Fibroblast of mammary gland (primary cell): ENCODE data around the gene ANKRD39.

Experiments used
- DNase-seq: peaks from one replicate; pipeline ENCODE4 v3.0.0-alpha.2; 2010; ENCODE audit warnings: low read depth
- H3K4me3 ChIP-seq: 2 replicates; pipeline ENCODE4 v1.5.1; 2011; ENCODE audit warnings: low read depth, mild to moderate bottlenecking, low read length, moderate library complexity; ENCODE audit not compliant: control insufficient read depth
- TF ChIP-seq, protein P1 (sequence below): conservative IDR thresholded peaks from 2 replicates; pipeline ENCODE4 v1.5.1; 2011; ENCODE audit warnings: low read depth, low read length, inconsistent platforms; ENCODE audit not compliant: control insufficient read depth, insufficient read depth

ANKRD39 gene

DNA sequence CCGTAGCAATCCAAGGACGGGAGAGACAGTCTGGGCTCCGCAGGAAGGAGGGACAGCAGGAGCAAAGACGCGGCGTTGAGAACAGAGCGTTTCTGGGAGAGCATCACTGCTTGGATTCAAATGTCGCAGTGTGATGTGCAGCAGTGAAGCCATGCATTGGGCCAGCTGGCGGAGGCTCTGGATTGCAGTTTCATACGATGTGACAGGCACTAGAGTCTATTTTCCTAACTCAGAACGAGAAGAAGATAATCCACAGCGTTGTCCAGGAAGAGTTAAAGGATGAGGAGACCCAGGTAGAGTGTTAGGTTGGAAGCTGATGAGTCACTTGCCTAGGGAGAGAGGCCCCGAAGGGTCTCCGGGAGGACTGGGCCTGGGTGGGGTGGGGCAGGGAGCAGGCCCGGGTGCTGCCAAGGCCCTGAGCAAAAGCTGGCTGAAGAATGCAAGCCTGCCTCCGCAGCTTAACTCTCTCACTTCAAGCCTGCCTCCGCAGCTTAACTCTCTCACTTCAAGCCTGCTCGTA lies 29.7 kb upstream of the ANKRD39 start:
- no peak for DNase-seq
- no peak overlapping the region for H3K4me3 ChIP-seq
- TF ChIP-seq, protein P1, sequence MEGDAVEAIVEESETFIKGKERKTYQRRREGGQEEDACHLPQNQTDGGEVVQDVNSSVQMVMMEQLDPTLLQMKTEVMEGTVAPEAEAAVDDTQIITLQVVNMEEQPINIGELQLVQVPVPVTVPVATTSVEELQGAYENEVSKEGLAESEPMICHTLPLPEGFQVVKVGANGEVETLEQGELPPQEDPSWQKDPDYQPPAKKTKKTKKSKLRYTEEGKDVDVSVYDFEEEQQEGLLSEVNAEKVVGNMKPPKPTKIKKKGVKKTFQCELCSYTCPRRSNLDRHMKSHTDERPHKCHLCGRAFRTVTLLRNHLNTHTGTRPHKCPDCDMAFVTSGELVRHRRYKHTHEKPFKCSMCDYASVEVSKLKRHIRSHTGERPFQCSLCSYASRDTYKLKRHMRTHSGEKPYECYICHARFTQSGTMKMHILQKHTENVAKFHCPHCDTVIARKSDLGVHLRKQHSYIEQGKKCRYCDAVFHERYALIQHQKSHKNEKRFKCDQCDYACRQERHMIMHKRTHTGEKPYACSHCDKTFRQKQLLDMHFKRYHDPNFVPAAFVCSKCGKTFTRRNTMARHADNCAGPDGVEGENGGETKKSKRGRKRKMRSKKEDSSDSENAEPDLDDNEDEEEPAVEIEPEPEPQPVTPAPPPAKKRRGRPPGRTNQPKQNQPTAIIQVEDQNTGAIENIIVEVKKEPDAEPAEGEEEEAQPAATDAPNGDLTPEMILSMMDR = no peak

DNA sequence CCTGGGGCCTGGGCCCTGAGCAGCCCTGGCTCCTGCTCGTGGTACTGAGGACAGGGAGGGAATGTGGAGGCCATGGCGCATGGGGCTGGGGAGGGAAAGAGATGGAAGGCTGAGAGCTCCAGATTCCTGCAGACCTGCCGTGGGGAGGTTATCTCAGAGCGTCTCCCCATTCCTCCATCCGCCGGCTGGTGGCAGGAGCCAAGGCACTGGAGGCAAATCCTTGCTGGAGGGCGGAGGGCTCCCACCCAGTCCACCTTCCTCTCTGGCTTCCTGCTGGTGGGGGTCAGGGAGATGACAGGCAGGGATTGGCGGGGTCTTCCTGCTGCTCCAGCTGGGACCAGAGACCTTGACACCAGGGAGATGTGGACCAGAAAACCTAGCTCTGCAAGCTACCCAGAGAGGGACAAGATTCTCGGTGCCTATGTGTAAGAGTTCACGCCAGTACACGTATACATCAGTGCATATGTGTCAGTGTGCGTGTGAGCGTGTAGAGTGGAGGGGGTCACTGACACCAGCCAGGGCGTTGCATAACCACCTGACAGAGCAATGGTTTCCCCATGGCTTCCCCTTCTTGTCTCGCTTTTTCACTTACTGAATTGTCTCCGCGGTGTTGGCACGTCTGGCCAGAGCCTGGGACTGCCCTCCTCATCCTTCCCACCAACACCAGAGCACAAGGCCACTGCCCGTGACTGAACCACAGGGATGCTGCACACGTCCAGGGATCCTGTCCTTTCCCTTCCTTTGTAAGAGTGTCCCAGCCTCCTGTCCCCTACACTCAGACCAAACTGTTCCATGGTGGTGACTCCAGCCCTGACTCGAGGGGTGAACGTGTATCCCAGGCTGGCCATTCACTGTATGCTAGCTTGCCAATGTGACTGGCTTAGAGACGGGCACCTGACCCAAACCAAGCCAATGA lies 27.9 kb upstream of the ANKRD39 start:
- DNase-seq = no peak
- TF ChIP-seq, protein P1 = no peak
- H3K4me3 ChIP-seq = no peak overlapping the region

DNA sequence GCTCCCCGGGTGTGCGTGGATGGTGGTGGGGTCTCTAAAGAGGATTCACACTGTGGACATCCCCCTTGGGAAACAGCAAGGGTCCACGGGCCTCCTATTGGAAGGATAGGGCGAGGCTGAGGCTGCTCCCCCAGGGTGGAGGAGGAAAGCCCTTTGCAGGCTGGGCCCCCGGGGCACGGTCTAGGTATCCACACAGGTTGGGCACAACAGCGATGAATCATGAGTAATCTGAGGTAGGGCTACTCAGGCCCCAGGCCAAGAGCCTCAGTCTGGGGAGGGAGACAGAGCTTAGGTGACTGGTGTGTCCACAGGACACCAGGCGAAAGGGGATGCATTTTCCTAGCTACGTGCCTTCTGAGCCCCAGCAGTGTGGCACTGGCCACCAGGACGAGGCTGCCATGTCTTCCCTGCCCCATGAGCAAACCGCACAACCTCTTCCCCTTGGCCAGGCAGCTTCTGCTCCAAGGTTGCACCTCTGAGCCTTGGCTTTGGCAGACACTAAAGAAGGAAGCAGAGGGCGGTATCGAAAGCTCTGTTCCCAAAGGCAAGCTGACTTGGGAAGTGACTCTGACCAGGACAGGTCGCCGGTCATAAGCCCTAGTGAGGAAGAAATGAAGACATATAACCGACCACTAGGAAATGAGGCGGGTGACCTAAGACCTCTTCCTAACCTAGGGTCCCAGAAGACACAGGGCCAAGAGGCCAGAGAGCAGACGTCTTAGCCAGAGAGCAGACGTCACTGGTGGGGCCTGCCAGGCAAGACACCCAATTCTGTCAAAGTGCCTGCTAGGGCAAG lies 26.7 kb upstream of the ANKRD39 start:
- no peak for DNase-seq
- no peak overlapping the region for H3K4me3 ChIP-seq
- TF ChIP-seq, protein P1 = no peak

DNA sequence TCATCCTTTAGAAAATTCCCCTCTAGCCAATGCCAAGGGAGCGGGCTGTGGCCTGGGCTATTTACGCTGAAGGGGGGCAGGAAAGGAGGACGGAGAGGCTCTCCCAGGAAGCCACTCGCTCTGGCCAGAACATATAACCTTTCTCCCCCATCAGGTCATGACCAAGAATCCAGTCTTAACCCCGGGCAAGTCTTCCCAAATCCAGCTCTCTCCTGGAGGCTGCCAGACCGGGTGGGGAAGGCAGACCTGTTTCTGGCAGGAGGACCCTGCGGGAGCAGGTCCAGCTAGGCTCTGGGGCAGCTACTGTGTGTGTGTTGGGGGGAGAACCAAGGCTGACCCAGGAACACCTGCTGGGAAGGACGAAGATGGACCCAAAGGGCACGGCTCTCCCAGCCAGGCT lies 25.5 kb upstream of the ANKRD39 start:
- no peak overlapping the region for H3K4me3 ChIP-seq
- no peak for DNase-seq
- TF ChIP-seq, protein P1 = no peak

DNA sequence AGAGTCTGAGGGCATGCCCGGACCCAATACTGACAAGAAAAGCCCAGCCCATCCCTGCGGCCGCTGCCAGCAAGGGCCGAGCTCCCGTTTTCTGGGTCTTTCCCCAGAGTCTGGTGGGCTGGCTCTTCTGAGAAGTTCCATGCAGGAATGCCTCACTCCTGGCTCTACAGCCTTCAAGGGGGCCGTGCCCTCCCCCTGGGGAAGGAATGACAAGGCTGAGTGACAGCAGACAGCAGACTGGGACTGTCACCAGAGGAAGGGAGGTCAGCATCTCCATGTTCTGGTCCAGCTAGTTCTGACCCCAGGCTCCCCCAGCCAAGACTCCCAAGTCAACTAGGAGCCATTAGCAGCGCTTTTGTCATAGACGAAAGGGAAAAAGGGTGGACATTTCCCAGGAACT lies 25.1 kb upstream of the ANKRD39 start:
- H3K4me3 ChIP-seq = no peak overlapping the region
- no peak for DNase-seq
- TF ChIP-seq, protein P1 = no peak

DNA sequence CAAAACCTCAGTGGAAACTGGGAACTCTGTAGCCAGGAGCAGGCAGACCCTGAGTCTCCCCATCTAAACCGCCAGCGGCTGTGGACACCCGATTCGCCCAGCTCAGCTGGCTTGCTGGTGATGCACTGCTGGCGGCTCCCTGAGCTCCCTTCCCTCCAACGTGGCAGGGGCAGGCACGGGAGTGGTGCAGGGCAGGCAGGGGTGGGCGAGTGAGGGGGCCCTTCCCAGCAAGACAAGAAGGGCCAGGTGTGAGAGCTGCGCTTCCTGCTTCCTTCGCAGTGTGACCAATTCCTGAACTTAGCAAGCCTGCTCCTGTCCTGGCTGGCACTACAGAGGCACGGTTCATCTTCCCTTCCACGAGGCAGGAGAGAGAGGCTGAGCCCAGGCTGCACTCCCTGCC lies 24.4 kb upstream of the ANKRD39 start:
- DNase-seq = no peak
- TF ChIP-seq, protein P1 = no peak
- no peak overlapping the region for H3K4me3 ChIP-seq
